Uterus (tissue), 2 donors: Measurements from ENCODE around the gene ELK3.

Experiments
- POLR2A ChIP-seq, 2 donors: fragments of 450-650 bp; IDR thresholded peaks; one replicate each; pipeline ENCODE4 v1.6.1; 2016; ENCODE audit warnings: antibody characterized with exemption in 2 of 2, mild to moderate bottlenecking in 1 of 2, moderate library complexity in 1 of 2
- TF ChIP-seq, protein P1 (sequence below), 4 experiments: fragments of 200-600 bp in 2 of 4; fragments of 450-650 bp in 2 of 4; sonication (generic) in 2 of 4; IDR thresholded peaks; one replicate each; pipeline ENCODE4 v1.5.1; 2016 to 2019; ENCODE audit warnings: antibody characterized with exemption in 4 of 4, mild to moderate bottlenecking in 2 of 4, moderate library complexity in 1 of 4

DNA sequence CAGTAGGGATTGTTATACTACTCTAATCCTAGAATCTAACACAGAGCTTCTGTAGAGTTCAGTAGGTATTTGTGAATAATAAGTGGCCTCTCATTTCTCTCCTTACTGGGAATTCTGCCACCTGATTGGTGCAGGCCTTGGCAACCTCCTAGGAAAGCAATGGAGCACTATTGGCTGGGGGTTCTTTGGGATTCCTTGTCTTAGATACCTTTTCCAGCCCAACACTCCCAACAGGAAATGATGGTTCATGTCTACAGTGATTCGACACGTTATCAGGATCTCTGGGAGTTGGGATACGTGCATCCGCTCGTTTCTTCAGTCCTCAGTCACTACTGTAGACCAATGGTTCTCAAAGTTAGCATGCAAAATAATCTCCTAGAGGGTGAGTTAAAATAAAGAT, 67.4 kb downstream of the ELK3 start:
- TF ChIP-seq, protein P1, sequence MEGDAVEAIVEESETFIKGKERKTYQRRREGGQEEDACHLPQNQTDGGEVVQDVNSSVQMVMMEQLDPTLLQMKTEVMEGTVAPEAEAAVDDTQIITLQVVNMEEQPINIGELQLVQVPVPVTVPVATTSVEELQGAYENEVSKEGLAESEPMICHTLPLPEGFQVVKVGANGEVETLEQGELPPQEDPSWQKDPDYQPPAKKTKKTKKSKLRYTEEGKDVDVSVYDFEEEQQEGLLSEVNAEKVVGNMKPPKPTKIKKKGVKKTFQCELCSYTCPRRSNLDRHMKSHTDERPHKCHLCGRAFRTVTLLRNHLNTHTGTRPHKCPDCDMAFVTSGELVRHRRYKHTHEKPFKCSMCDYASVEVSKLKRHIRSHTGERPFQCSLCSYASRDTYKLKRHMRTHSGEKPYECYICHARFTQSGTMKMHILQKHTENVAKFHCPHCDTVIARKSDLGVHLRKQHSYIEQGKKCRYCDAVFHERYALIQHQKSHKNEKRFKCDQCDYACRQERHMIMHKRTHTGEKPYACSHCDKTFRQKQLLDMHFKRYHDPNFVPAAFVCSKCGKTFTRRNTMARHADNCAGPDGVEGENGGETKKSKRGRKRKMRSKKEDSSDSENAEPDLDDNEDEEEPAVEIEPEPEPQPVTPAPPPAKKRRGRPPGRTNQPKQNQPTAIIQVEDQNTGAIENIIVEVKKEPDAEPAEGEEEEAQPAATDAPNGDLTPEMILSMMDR (IDR thresholded peaks at IDR 0.05): no peak
- TF ChIP-seq POLR2A (IDR thresholded peaks at IDR 0.05): no peak
